SHP77 (cell line): ENCODE measurements around the gene WNK2.

Experiments used
- DNase-seq, 2 experiments: peaks; one replicate each; lab custom pipeline; 2025; lab: John Stamatoyannopoulos, UW

The WNK2 gene

DNA sequence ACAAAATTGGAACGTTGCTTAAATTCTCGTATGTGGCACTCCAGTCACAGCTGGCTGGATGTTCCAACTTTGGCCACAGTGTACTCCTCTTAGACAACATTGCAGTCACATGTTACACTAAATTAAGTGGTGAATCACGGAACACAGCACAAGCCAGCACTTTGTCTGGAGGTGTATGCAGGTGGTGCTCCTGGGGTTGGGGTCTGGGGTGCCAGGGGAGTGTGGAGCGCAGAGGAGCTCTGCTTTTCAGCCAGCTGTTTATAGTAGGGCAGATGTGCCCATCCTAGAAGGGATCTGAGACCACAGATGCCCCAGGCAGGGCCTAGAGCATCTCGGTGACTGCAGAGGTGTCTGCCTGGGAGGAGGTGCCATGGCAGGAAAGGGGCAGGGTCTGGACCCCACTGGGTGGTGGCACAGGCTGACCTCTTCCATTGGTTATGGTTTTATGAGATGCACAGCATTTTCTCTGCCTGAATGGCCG is 82.6 kb downstream of the WNK2 start:
- no peak for DNase-seq

DNA sequence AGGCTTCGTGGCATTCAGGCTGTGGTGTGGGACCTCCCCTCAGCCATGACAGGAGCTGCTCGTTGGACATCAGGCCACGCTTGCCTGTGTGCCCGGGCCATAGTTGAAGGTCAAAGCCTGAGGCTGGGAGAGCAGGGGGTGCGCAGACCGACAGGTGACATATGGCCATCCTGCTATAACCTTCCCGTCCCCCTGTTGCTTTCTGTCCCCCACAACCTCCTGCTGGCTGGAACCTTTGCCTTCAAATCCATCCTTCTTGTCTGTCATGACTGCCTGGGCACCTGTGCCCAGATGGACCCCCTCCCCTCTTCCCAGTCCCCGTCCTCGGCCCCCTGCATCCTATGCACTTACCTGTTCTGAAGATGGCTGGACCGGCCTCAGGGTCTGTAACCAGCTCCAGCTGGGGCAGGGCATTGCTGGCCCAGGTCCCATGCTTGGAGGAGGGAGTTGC is 83.2 kb downstream of the WNK2 start:
- DNase-seq = no peak

GRCh38 chr9:93267681-93268505 is 84.0 kb downstream of the WNK2 start:
- no peak for DNase-seq

GRCh38 chr9:93268551-93269314 is 84.8 kb downstream of the WNK2 start:
- DNase-seq = peak; percentile 34 to 52

GRCh38 chr9:93270976-93271375 is 87.0 kb downstream of the WNK2 start:
- DNase-seq = no peak

DNA sequence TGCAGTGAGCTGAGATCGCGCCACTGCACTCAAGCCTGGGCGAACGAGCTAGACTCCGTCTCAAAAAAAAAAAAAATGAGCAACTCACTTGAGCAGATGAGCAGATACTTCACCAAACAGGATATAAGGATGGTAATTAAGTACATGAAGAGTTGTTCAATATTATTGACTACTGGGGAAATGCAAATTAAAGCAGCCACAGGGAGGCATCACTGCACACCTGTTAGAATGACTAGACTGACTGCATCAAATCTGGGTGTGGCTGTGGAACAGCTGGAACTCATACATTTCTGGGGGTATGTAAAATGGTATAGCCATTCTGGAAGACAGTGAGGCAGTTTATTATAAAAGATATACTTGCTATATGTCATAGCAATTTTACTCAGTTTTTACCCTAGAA is 93.0 kb downstream of the WNK2 start:
- DNase-seq = no peak

DNA sequence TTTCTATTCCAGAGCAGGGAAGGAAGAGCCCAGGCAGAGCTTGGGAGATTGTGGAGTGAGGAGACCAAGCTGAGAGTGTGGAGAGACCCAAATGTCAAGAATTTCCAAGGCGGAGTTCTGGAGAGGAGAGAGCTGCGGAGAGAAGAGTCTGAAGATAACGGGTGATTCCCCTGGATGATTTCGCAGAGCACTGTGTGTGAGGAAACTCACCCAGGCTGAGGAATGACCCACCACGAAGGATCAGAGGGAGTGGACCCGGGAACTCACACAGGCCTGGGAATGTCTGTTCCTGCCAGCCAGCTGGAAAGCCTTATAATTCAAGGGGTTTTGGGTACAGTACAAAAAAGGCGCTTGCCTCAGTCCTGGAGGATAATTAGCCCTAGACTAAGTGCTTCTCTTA is 94.2 kb downstream of the WNK2 start:
- no peak for DNase-seq

- no peak for DNase-seq
These were observed 96.8 kb downstream of the WNK2 start for GRCh38 chr9:93280661-93281259.

DNA sequence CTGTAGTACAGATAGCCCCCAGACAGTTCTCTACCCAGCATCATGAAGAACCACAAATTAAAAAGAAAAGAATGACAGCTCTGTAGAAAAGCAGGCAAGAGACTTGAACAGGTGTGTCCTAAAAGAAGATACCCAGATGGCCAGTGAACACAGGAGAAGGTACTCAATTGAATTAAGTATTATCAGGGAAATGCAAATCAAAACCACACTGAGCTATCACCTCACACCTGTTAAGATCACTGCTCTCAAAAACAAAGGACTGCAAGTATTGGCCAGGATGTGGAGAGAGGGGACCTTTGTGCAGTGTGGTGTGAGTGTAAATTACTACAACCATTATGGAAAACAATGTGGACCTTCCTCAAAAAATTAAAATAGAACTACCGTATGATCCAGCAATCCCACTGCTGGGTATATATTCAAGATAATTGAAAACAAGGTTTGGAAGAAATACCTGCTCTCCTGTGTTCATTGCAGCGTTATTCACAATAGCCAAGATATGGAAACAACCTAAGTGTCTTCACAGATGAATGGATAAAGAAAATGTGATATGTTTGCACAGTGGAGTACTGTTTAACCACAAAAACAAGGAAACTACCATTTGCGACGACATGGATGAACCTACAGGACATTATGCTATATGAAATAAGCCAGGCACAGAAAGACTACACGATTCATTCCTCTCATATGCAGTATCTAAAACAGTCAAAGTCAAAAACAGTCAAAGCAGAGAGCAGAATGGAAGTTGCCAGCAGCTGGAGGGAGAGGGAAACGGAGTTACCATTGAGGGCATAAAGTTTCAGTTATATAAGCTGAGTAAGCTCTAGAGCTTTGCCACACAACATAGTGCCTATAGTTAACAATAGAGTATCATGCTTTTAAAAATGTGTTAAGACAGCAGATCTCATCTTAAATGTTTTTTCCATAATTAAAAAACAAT is 102.6 kb downstream of the WNK2 start:
- no peak for DNase-seq

- no peak for DNase-seq
These were observed 103.2 kb downstream of the WNK2 start for GRCh38 chr9:93287189-93287552.

GRCh38 chr9:93287593-93287992 is 103.7 kb downstream of the WNK2 start:
- no peak for DNase-seq

DNA sequence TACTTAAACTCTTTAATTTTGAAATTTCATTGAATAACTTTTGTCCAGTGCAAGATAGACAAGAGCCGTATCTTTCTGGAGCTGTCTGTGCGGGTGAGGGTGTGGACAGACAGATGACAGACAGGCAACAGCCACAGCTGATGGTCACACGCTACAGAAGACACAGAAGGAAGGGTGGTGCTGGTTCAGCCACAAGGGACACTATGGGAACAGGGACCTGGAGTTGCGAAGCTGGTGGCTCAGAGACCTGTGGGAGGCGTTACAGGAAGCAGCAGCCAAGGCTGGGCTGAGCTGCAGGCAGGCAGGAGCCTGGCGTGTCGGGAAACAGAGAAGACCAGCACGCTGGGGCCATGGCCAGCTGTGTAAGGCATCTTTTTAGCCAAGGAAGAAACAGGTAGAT is 104.4 kb downstream of the WNK2 start:
- DNase-seq = no peak

DNA sequence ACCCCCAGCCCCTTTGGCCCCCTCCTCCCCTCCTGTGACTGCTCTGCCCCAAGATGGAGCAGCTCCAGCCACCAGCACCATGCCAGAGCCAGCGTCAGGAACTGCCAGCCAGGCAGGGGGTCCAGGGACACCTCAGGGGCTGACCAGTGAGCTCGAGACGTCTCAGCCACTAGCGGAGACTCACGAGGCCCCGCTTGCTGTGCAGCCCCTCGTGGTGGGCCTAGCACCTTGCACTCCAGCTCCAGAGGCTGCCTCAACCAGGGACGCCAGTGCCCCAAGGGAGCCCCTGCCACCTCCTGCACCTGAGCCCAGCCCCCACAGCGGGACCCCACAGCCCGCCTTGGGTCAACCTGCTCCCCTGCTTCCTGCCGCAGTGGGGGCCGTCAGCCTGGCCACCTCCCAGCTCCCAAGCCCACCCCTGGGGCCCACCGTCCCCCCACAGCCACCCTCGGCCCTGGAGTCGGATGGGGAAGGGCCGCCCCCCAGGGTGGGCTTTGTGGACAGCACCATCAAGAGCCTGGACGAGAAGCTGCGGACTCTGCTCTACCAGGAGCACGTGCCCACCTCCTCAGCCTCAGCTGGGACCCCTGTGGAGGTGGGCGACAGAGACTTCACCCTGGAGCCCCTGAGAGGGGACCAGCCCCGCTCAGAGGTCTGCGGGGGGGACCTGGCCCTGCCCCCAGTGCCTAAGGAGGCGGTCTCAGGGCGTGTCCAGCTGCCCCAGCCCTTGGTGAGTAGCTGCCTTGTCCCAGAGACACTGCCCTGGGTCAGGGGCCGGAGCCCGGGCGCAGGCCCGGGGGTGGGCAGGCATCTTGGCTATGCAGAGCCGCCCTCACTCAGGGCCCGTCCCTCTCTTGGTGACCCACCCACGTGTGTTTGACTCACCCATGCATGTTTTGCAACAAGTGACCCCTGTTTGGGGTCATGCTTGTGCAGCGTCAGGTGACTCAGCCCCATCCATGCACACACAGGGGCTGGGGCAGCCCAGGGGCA is 105.2 kb downstream of the WNK2 start:
- DNase-seq = no peak

DNA sequence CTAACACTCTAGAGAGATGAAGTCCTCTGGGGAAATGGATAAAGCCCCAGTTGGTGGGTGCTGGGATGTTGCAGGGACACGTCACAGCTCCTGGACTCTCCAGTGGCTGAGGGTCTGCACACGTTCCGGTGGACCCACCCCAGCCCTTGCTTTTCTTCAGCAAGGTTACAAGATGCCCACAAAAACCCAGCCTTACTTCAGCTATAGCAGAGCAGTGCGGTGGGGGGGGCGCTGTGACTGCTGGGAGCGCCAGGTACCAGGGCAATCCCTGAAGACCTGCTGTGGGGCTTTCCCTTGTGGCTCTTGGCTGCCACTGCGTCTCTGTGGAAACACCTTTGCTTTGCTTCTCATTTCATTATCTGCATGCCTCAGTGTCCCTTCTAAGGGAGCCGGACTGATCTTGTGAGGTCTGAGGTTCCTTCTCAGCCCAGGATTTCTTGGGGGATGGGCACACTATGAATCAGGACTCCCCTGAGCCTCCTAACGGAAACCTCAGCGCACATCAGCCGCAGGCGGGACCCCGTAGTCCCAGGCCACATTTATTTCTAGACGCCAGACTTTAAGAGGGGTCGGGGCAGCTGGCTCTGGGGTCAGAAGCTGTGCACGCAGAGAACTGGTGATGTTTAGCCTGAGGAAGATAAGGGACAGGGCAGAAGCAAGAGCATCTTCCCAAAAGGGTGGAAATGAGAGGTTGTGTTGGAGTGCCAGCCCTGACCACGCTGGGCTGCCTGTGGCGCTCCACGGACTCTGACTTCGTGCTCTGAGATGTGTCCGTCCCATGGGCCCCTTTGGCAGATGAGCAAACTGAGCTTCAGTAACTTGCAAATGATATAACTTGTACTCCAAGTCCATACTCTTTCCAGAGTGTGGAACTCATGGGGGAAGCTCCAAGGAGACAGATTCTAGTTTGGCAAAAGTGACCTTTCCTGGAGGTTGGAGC is 106.8 kb downstream of the WNK2 start:
- DNase-seq = no peak

GRCh38 chr9:93291536-93292287 is 107.8 kb downstream of the WNK2 start:
- no peak for DNase-seq

GRCh38 chr9:93292288-93292615 is 108.3 kb downstream of the WNK2 start:
- no peak for DNase-seq

GRCh38 chr9:93292664-93293328 is 108.9 kb downstream of the WNK2 start:
- no peak for DNase-seq

DNA sequence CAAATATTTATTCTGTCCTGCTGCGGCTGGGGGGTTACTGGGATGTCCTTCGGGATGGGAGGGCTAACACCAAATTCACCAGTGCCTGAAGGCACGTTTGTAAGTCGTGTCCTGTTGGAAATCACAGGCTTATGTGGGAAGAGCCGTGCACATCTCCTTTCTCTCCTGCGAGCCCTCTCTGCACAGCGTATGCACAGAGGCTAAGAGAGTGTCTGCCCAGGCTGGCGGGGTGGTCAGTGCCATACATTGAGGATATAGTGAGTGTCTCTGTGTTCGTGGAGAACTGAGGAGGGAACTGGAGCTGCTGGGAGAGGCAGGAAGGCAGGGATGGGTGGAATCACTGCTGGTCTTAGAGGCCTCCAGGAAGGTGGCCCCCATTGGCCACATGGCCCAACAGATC is 110.1 kb downstream of the WNK2 start:
- DNase-seq = no peak
